ENCODE results near the gene TSC1. TPM values are rescaled to one million over a fixed set of nuclear protein-coding genes. Genes with fewer than 3 reads are reported as not detected.

TSC1 gene
- total RNA-seq, 4 donors from 2014 or later = 36.4 to 155 (median 46.6) TPM

DNA sequence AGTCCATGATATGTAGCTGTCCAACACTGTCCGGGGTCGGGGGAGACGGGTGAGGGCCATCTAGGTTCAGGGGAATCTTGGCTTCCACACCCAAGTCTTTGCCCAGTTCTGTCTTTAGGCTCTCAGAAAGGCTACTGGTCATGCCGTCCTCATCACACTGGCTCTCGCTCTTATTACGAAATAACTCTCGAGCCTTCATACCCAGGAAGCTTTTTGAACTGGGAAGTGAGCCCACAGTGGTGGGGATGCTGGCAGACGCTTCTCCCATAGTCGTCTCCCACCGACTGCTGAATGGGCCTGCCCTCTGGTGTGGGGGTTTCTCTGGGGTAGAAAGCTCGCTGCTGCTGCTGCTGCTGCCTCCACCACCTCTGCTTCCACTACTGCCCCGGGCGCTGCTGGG is 48.2 kb downstream of the TSC1 start:
- H3K4me3 ChIP-seq = no peak overlapping the region
- peaks cover 32% of the 10 kb centered on the region for H3K4me1 ChIP-seq
- H3K27me3 ChIP-seq = no peaks in the 10 kb centered on the region
- H3K36me3 ChIP-seq = peaks cover 77% of the 10 kb centered on the region
- peak in 1 of 2 donors; percentile 45 for DNase-seq (ENCODE audit: low spot score in 2 of 2)
- 81% methylated on average over 12 of the region's 13 CpGs for WGBS
- no peaks in the 10 kb centered on the region for H3K9me3 ChIP-seq
- H3K27ac ChIP-seq = peak overlapping the region; percentile 79
- TF ChIP-seq EP300 (IDR thresholded peaks at IDR 0.05) = no peak
- TF ChIP-seq, protein P1, sequence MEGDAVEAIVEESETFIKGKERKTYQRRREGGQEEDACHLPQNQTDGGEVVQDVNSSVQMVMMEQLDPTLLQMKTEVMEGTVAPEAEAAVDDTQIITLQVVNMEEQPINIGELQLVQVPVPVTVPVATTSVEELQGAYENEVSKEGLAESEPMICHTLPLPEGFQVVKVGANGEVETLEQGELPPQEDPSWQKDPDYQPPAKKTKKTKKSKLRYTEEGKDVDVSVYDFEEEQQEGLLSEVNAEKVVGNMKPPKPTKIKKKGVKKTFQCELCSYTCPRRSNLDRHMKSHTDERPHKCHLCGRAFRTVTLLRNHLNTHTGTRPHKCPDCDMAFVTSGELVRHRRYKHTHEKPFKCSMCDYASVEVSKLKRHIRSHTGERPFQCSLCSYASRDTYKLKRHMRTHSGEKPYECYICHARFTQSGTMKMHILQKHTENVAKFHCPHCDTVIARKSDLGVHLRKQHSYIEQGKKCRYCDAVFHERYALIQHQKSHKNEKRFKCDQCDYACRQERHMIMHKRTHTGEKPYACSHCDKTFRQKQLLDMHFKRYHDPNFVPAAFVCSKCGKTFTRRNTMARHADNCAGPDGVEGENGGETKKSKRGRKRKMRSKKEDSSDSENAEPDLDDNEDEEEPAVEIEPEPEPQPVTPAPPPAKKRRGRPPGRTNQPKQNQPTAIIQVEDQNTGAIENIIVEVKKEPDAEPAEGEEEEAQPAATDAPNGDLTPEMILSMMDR (IDR thresholded peaks at IDR 0.05) = no peak
- TF ChIP-seq POLR2AphosphoS5 (IDR thresholded peaks at IDR 0.05) = no peak
- TF ChIP-seq POLR2A (IDR thresholded peaks at IDR 0.05) = no peak

DNA sequence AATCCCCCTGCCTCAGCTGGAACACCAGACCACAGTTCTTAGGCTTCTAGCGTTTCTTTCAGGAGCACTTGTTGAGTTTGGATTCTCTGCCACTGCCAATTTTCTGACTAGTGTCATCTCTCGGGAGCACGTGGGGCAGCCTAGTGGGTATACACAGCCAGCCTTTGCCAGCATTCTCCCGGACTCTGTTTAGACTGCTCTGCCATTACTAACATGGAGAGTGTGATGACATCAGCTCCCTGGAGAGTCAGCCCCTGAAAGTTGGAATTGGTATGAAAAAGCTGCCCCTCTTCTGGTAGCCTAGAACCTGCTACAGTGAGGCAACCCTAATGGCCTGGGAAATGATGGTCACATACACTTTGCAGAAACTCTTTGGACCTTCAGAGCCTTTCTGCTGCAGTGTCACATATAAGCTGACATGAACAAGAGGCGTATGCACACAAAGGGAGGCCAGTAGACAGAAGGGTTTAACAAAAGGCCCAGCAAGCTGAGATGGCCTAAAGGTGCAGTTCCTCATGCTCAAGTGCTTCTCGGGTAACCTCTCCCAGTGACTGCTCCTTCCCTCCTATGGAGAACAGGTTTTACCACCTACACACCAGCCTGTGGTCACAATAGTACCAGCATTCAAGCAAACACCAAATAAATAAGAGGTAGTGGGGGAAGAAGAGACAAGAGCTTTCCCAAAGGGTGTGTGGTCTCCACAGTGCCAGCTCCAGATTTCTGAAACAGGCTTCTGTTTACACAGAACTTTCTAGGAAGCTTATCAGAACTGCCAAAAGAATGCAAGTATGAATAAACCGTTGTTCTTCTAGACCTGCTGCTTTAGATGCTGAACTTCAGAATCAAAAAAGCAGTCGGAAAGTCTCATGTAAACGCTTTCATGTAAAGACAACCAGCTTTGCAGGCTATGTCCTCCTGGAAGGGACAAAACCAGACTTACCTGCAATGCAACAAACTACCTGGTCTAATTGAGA is 49.3 kb downstream of the TSC1 start:
- H3K4me3 ChIP-seq = no peak overlapping the region
- H3K36me3 ChIP-seq = peaks cover 72% of the 10 kb centered on the region
- TF ChIP-seq, protein P1 (IDR thresholded peaks at IDR 0.05) = no peak
- TF ChIP-seq EP300 (IDR thresholded peaks at IDR 0.05) (no peak), POLR2A (IDR thresholded peaks at IDR 0.05) (no peak), POLR2AphosphoS5 (IDR thresholded peaks at IDR 0.05) (no peak)
- DNase-seq (ENCODE audit: low spot score in 2 of 2) = peak; percentile 28 to 31
- H3K9me3 ChIP-seq = no peaks in the 10 kb centered on the region
- H3K27ac ChIP-seq = peak overlapping the region; percentile 79
- H3K4me1 ChIP-seq = peaks cover 32% of the 10 kb centered on the region
- 67% methylated on average over 8 of the region's 9 CpGs for WGBS
- no peaks in the 10 kb centered on the region for H3K27me3 ChIP-seq

DNA sequence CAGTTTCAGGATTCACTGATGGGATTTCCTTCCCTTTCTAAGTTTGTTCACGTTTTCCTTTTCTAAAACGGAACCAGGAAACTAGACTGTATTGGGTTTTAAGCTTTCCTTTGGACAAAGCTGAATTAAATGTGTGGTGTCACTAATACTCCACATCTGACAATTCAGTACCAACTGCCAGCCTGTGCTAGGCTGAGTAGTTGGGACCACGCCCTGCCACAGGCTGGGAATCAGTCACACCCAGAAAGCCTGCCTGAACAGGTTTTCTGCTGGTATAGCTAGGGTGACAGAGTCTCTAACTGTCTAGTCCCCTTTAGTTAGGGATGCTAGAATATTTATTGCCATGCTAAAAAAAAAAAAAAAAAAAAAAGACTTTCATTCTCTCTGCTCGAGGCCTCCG is 50.1 kb downstream of the TSC1 start:
- Histone ChIP-seq H3K27ac (peak overlapping the region; percentile 86), H3K36me3 (peaks cover 70% of the 10 kb centered on the region), H3K27me3 (no peaks in the 10 kb centered on the region), H3K9me3 (no peaks in the 10 kb centered on the region), H3K4me1 (peaks cover 32% of the 10 kb centered on the region), H3K4me3 (no peak overlapping the region)
- 33% methylated on average over 5 of the region's 5 CpGs for WGBS
- peak in 1 of 2 donors; percentile 31 for DNase-seq (ENCODE audit: low spot score in 2 of 2)
- TF ChIP-seq, protein P1 (IDR thresholded peaks at IDR 0.05) = no peak
- TF ChIP-seq EP300 (IDR thresholded peaks at IDR 0.05) = no peak
- no peak for TF ChIP-seq POLR2AphosphoS5 (IDR thresholded peaks at IDR 0.05)
- no peak for TF ChIP-seq POLR2A (IDR thresholded peaks at IDR 0.05)

DNA sequence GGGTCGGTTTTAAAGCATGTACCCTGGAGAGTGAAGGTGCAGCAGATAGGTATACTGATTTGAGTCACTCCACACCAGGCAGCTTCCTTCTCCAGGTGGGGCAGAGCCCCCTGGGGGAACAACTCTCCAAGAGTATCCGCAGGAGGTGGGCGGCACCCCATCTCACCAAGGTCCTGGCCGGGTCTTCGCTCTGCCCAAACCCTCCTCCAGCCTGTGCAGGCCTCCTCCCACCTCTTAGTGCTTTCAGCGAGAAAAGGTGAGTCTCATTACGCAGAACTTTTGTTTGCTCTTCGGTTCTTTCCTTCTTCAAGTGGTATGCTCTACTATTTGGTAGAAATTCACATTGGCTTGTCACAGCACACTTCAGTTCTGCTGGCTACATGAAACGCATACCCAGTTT is 52.0 kb downstream of the TSC1 start:
- no peak overlapping the region for H3K4me3 ChIP-seq
- peaks cover 73% of the 10 kb centered on the region for H3K36me3 ChIP-seq
- H3K4me1 ChIP-seq = peaks cover 32% of the 10 kb centered on the region
- H3K9me3 ChIP-seq = no peaks in the 10 kb centered on the region
- 79% methylated on average over 9 of the region's 9 CpGs for WGBS
- DNase-seq (ENCODE audit: low spot score in 2 of 2) = peak in 1 of 2 donors; percentile 26
- TF ChIP-seq POLR2A (IDR thresholded peaks at IDR 0.05) (no peak), POLR2AphosphoS5 (IDR thresholded peaks at IDR 0.05) (no peak), EP300 (IDR thresholded peaks at IDR 0.05) (no peak)
- TF ChIP-seq, protein P1 (IDR thresholded peaks at IDR 0.05) = no peak
- no peaks in the 10 kb centered on the region for H3K27me3 ChIP-seq
- no peak overlapping the region for H3K27ac ChIP-seq

DNA sequence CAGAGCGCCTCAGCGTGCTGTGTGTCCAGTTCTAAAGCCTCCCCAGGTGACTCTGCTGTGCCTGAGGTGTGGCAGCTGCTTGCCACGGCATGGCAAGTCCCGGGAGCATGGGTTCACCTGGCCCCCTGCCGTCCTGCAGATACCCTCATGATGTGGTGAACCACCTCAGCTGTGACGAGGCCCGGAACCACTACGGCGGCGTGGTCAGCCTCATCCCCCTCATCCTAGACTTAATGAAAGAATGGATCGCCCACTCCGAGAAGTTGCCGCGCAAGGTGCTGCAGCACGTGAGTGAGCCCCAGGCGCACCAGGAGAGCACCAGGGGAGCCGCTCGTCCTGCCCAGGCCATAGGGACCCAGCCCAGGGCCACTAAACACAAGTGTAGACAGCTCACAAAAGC is 56.3 kb downstream of the TSC1 start:
- 97% methylated on average over 6 of the region's 18 CpGs for WGBS
- no peak for TF ChIP-seq POLR2AphosphoS5 (IDR thresholded peaks at IDR 0.05)
- TF ChIP-seq EP300 (IDR thresholded peaks at IDR 0.05) = no peak
- no peak for TF ChIP-seq POLR2A (IDR thresholded peaks at IDR 0.05)
- TF ChIP-seq, protein P1 (IDR thresholded peaks at IDR 0.05) = no peak
- Histone ChIP-seq H3K4me1 (no peaks in the 10 kb centered on the region), H3K4me3 (no peak overlapping the region), H3K36me3 (peaks cover 54% of the 10 kb centered on the region), H3K27ac (no peak overlapping the region), H3K27me3 (no peaks in the 10 kb centered on the region), H3K9me3 (no peaks in the 10 kb centered on the region)
- DNase-seq (ENCODE audit: low spot score in 2 of 2) = no peak

Data from suprapubic skin (tissue), 4 donors.